MM.1S (cell line): ENCODE measurements around the gene CREB3L2.

Experiments
- DNase-seq: peaks from one replicate; pipeline ENCODE4 v3.0.0-alpha.2; 2015
- H2AFZ ChIP-seq: fragments of 300-600 bp; sonication (generic); 2 replicates; pipeline ENCODE4 v1.6.0; 2016; ENCODE audit warnings: antibody characterized with exemption, low read length
- H3F3A ChIP-seq: fragments of 300-600 bp; sonication (generic); 2 replicates; pipeline ENCODE4 v1.6.1; 2016; ENCODE audit warnings: mild to moderate bottlenecking, antibody characterized with exemption, low read length, moderate library complexity, mixed read lengths; ENCODE audit not compliant: insufficient read depth
- H3K27ac ChIP-seq: fragments of 300-600 bp; sonication (generic); 2 replicates; pipeline ENCODE4 v1.5.1; 2016; ENCODE audit warnings: mild to moderate bottlenecking, low read length
- H3K27me3 ChIP-seq: fragments of 300-600 bp; sonication (generic); replicated peaks from 2 replicates; pipeline ENCODE4 v1.6.0; 2016; ENCODE audit warnings: low read length; ENCODE audit not compliant: insufficient read depth
- H3K36me3 ChIP-seq: fragments of 300-600 bp; sonication (generic); replicated peaks from 2 replicates; pipeline ENCODE4 v1.6.1; 2016; ENCODE audit warnings: mild to moderate bottlenecking, low read length, mixed read lengths; ENCODE audit not compliant: insufficient read depth
- H3K4me1 ChIP-seq: fragments of 300-600 bp; sonication (generic); 2 replicates; pipeline ENCODE4 v1.6.1; 2016; ENCODE audit warnings: low read length, mixed read lengths
- H3K4me2 ChIP-seq: fragments of 300-600 bp; sonication (generic); 2 replicates; pipeline ENCODE4 v1.6.0; 2016; ENCODE audit warnings: low read depth, low read length
- H3K4me3 ChIP-seq: fragments of 300-600 bp; sonication (generic); 2 replicates; pipeline ENCODE4 v1.5.1; 2016; ENCODE audit warnings: low read length, mixed read lengths
- H3K79me2 ChIP-seq: fragments of 300-600 bp; sonication (generic); 2 replicates; pipeline ENCODE4 v1.6.1; 2016; ENCODE audit warnings: mixed run types, low read length, mixed read lengths
- H3K9ac ChIP-seq: fragments of 300-600 bp; sonication (generic); 2 replicates; pipeline ENCODE4 v1.6.1; 2016; ENCODE audit warnings: low read length, mixed read lengths
- H3K9me2 ChIP-seq: fragments of 300-600 bp; sonication (generic); replicated peaks from 2 replicates; pipeline ENCODE4 v1.6.1; 2016; ENCODE audit warnings: mild to moderate bottlenecking, low read length, mixed read lengths; ENCODE audit not compliant: insufficient read depth
- H3K9me3 ChIP-seq: fragments of 300-600 bp; sonication (generic); replicated peaks from 2 replicates; pipeline ENCODE4 v1.6.1; 2016; ENCODE audit warnings: mild to moderate bottlenecking, low read length, mixed read lengths; ENCODE audit not compliant: insufficient read depth
- H4K20me1 ChIP-seq: fragments of 300-600 bp; sonication (generic); 2 replicates; pipeline ENCODE4 v1.6.1; 2016; ENCODE audit warnings: mild to moderate bottlenecking, low read length, moderate library complexity, mixed read lengths; ENCODE audit not compliant: insufficient read depth
- CTCF ChIP-seq: fragments of 300-600 bp; sonication (generic); IDR thresholded peaks from 2 replicates; pipeline ENCODE4 v1.5.1; 2016; ENCODE audit warnings: antibody characterized with exemption, low read length, mixed read lengths
- EZH2 ChIP-seq: fragments of 300-600 bp; sonication (generic); optimal IDR thresholded peaks from 2 replicates; pipeline ENCODE3; 2017; ENCODE audit warnings: low read depth, mild to moderate bottlenecking, antibody characterized with exemption, low read length, mixed read lengths
- EZH2phosphoT487 ChIP-seq: fragments of 300-600 bp; sonication (generic); IDR thresholded peaks from 2 replicates; pipeline ENCODE4 v1.6.1; 2018; ENCODE audit warnings: antibody characterized with exemption, low read length

The CREB3L2 gene

DNA sequence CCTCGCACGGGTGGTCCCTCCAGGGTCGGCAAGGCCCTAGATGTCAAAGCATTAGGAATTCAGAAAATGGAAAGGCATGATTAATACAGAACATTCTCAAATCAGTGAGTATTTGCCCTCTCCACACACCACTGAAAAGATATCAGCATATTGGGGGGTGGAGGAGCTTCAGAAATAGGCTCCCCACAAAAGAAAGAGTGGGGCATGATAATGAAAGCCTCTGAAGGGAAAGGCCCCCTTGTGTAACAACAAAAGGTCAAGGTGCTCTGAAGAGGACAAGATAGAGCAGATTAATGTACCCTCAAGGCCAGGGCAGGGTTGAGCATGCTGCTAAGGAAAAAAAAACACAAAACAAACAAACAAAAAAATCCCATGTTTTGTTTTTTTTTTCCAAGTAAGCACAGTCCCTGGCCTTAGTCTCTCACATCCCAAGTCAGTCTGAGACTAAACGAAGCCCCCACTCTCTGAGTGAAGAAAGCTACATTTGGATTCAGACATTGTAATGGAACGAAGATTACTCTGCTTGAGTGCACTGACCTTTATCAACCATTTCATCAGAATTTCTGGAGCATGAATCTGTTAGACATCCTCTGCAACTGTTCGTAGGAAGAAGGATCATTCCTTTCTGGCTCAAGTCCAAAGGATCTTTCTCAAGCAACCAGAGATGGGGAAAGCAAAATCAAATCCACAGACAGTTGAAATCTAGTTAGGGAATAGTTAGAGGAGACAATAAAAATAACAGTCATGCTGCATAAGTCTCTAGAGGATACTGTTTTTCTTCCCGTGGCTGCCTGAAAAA, 127.7 kb downstream of the CREB3L2 start:
- Histone ChIP-seq H3K27me3 (no peaks in the 10 kb centered on the region), H3K79me2 (no peaks in the 10 kb centered on the region), H3F3A (no peaks in the 10 kb centered on the region), H2AFZ (no peak overlapping the region), H3K4me1 (no peaks in the 10 kb centered on the region), H3K9me3 (no peaks in the 10 kb centered on the region), H3K4me3 (no peak overlapping the region), H3K9ac (no peak overlapping the region), H3K27ac (no peak overlapping the region), H4K20me1 (no peaks in the 10 kb centered on the region), H3K9me2 (no peaks in the 10 kb centered on the region), H3K4me2 (no peak overlapping the region), H3K36me3 (no peaks in the 10 kb centered on the region)
- TF ChIP-seq EZH2: no peak
- TF ChIP-seq CTCF: no peak
- TF ChIP-seq EZH2phosphoT487: no peak
- DNase-seq: no peak

- Histone ChIP-seq H3K79me2 (no peaks in the 10 kb centered on the region), H3K9me3 (no peaks in the 10 kb centered on the region), H3F3A (no peaks in the 10 kb centered on the region), H3K27ac (no peak overlapping the region), H3K4me3 (no peak overlapping the region), H3K27me3 (no peaks in the 10 kb centered on the region), H4K20me1 (no peaks in the 10 kb centered on the region), H3K36me3 (no peaks in the 10 kb centered on the region), H3K4me2 (no peak overlapping the region), H3K9ac (no peak overlapping the region), H3K4me1 (no peaks in the 10 kb centered on the region), H3K9me2 (no peaks in the 10 kb centered on the region), H2AFZ (no peak overlapping the region)
- no peak for DNase-seq
- no peak for TF ChIP-seq EZH2
- TF ChIP-seq EZH2phosphoT487: no peak
- TF ChIP-seq CTCF: no peak
These were observed 128.4 kb downstream of the CREB3L2 start for GRCh38 chr7:137873524-137873923.

DNA sequence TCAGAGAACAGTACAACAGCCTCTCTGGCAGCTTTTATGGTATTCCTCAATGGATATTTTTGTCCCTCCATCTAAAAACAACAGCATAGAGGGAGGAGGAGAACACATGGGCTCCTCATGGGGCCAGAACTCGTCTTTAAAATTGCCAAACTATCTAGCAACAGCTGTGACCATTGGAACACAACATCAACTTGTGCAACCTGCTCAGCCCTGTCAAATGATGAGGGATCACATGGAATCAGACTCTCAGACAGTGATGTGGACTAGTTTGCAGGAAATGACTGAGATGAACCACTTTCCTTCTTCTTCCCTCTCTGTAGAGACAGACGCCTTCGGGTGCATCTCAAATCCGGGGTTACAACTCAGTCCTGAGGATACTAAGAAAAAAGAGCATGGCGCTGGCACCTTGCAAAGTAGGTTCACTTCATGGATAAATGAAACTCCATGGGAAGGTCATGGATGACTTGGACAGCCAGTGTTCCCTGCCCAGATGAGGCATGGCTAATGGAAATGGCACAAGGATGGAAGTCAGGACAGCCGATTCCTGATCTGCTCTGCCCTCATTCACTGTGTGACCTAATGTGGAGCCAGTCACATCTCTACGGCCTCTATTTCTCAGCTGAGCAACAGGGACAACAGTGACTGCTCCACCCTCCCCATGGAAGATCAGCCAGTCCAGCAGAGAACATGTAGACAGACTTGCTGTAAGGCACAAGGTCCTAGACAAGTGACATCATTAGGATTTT, 130.5 kb downstream of the CREB3L2 start:
- TF ChIP-seq EZH2: no peak
- no peak for TF ChIP-seq CTCF
- no peak for TF ChIP-seq EZH2phosphoT487
- Histone ChIP-seq H2AFZ (no peak overlapping the region), H3K9me3 (no peaks in the 10 kb centered on the region), H4K20me1 (no peaks in the 10 kb centered on the region), H3K79me2 (no peaks in the 10 kb centered on the region), H3K27ac (no peak overlapping the region), H3F3A (no peaks in the 10 kb centered on the region), H3K4me3 (no peak overlapping the region), H3K36me3 (no peaks in the 10 kb centered on the region), H3K4me1 (no peaks in the 10 kb centered on the region), H3K9me2 (no peaks in the 10 kb centered on the region), H3K9ac (no peak overlapping the region), H3K4me2 (no peak overlapping the region), H3K27me3 (no peaks in the 10 kb centered on the region)
- DNase-seq: no peak
